GM21526 (cell line): ENCODE data around the gene PRKCE.

ENCODE experiments used
- ATAC-seq: cut with Tn5 transposase; IDR thresholded peaks from one replicate; pipeline ENCODE4 v1.9.1; 2021; ENCODE audit warnings: moderate library complexity; ENCODE audit not compliant: unreplicated experiment, low FRiP score

PRKCE gene

DNA sequence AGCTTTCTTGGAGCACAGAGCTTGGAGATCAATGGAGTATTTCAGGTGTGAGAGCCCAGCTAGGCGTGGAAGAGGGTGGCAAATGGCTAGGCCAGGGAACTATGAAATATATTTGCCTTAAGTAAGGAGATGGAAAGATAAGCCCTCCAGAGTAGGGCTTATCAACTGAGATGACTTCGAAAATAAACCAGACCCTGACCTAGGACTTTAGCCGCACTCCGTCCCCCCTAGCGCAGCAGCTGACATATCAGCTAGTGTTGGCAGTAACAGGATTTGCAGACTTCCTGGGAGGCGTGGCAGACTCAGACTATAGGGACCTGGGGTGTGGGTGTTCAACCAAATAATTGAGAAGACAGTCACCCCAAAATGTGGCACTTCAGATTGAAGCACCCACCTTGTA lies 518.0 kb downstream of the PRKCE start:
- no peak for ATAC-seq

DNA sequence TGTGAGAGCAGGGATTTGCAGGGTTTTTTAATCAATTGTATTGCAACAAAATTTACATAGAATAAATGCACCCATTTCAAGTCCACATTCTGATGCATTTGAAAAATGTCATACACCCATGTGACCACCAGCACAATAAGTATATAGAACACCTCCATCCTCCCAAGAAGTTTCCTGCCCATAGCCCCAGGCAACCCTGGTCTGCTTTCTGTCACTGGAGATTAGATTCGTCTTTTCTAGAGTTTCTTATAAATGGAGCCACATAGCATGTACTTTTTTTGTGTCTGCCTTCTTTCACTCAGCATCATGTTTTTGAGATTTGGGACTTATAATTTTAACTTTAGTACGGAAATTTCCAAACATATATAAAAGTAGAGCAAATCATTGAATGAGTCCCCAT lies 518.6 kb downstream of the PRKCE start:
- no peak for ATAC-seq

DNA sequence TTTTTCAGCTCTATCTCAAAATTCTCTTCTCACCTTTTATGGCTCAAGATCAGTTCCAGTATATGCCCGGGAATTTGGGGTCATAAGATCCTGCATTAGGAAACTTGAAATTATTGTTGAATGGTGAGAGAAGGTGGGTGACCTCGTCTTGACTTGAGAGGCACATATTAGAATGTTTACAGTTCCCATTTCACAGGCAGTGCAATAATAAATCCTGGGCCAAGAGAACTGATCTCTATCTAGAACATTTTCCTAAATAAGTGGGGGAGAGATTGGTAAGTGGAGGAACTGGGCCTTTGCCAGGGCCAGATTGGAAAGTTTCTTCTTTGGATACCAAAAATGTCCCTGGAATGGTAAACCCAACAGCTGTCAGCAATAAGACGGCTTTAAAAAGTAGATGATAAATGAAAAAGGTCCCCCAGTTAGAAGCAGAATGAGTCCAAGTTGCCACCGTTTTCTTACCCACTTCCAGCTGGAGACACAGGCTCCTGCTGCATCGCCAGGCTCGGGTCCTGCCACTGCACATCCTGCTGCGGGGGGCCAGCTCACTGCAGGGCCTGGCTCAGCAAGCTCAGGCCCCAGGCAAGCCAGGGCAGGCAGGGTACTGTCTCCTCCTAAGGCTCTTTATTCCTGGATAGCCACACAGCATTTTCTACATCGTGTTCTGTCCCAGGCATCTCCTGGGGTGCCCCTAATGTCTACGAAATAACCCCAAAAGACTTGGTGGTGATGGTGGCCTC lies 519.3 kb downstream of the PRKCE start:
- ATAC-seq, result no peak

DNA sequence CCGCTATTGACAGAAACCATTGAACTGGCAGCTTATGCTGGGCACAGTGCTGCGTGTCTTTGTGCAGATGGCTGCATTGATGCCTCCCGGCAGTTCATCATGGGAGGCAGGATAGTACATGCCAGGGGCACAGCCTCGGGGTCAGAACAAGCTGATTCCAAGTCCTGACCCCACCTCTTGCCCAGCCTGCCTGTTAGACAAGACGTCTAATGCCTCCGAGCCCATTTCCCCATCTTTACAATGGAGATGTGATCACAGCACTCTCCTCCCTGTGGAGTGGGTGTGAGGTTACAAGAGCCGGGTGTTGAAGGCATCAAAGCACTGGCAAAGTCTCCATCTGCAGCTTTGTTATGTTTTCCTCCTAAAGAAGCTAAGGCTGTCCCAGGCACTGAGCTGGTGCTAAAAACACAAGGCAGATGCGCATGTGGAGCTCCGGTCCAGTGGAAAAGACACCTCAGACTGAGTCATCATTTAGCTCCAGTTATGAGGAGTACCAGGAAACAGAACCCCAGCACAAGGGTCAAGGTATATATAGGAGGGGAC lies 520.0 kb downstream of the PRKCE start:
- ATAC-seq, result no peak

DNA sequence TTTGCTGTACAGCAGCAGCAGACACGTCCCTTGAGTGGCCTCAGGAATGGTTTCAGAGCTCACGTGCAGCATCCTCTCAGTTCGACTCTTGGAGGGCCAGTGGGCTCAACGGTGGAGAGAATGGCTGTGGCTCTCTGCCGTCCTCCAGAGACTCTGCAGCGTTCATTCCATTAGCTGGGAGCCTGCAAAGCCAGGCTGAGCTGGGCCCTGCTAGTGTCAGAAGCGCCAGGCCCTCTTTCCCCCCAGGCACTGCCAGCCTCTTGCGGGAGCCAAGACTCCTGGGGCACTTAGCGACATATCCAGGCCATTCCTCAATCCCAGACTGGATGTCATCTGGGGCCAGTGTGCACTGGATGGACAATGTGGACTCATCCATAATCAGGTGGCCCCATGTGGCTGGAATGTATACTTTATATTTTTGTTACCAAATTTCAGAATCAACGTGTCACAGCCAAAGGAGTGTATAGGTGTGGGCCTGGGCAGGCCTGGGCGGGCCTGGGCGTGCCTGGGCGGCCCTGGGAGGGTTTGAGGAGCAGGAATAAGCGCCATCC lies 520.6 kb downstream of the PRKCE start:
- no peak for ATAC-seq

DNA sequence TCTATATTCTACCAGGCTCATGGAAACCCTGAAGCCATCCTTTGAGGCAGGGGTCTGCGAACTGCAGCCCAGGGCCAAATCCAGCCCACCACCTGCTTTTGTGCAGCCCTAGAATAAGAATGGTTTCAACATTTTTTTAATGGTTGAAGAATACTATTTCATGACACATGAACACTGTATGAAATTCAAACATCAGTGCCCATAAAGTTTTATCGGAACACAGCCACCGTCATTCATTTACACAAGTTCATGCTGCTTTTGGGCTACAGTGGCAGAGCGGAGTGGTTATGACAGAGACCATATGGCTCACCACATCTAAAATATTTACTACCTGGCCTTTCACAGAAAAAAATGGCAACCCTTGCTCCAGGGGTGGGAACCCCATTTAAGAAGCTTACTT lies 521.6 kb downstream of the PRKCE start:
- no peak for ATAC-seq

DNA sequence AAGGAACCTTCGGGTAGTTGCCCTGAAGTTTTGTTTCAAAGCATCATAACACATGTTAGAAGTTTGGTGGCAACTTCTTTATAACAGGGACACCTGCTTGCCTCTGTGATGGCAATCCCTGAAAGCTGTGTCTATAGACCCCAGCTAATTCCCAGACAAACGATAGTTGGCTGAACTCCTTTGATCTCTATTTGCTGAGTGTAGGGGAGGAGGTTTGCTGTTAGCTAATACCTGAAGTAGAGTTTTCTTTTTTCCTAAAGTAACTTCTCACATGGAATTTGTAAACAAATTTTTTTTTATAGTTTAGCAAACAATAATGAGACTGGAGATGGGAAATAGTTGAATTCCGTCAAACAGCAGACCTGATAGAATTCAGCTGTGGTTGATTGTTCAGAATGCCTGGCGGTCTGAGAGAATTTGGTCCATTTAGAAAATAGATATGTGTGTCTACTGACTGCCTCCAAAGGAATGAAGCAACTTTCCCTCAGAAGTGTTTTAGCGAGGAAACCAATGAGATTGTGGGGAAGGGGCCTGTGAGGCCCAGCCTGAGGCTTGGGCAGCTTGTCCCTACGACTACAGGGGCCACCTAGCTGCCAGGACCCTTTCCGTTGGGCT lies 522.3 kb downstream of the PRKCE start:
- ATAC-seq, result no peak

DNA sequence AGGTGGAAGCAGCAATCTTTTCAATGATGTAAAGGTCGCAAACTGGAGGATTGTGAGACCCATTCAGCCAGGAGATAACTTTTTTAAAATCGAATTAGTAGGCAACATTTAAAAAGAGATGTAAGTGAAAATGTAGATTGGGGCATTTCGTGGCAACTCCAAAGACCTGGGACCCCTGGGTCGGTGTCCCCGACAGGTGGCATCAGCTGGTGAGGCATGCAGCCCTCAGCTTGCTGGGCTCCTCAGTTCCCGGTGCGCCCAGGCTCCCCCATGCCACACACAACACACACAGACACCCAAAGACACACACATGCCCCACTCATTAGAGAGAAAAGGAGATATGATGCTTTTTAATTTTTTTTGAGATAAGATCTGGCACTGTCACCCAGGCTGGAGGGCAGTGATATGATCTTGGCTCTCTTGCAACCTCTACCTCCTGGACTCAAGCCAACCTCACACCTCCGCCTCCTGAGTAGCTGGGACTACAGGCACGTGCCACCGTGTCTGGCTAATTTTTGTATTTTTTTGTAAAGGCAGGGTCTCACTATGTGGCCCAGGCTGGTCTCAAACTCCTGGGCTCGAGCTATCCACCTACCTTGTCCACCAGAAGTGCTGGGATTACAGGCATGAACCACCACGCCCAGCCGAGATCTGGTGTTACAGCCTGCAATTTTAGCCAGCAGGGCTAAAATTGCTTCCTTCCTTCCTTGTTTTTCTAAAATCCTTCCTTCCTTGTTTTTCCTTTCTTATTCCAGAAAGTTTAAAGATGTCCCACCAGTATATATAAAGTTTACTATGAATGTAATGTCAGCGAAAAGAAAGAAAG lies 523.1 kb downstream of the PRKCE start:
- no peak for ATAC-seq

DNA sequence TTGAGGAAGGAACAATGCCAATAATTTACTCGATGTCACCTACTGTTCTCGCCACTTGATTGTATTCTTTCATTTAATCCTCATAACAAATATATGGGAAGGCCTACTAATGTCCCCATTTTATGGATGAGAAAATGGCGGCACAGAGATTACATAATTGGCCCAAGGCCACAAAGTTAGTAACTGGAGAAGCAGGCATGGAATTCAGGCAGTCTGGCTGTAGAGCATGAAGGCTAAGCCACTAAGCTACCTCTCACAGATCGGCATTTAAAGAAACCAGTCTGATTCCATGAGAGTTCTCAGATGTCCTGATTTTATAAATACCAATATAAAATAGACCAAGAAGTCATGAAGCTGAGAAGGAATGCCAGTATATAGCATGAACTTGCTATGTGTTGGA lies 523.9 kb downstream of the PRKCE start:
- no peak for ATAC-seq

DNA sequence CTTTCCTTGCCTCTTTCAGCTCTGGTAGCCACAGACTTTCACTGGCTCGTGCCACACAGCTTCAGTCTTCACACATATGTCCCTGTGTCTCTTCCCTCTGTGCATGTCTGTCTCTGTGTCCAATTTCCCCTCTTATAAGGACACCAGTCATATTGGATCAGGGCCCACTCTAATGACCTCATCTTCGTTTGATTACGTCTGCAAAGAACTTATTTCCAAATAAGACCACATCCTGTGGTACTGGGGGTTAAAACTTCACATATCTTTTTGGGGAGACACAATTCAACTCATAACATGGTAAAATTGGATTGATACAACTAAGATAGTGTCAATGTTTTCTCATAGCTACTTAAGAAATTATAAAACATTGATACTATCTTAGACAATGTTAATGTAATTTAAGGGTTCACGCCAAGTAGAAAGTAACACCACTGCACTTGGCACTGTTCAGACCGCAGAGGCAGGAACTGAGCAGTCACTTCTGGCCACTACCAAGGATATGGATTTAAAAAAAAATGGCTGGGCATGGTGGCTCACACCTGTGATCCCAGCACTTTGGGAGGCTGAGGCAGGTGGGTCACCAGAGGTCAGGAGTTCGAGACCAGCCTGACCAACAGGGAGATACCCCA lies 526.1 kb downstream of the PRKCE start:
- no peak for ATAC-seq

DNA sequence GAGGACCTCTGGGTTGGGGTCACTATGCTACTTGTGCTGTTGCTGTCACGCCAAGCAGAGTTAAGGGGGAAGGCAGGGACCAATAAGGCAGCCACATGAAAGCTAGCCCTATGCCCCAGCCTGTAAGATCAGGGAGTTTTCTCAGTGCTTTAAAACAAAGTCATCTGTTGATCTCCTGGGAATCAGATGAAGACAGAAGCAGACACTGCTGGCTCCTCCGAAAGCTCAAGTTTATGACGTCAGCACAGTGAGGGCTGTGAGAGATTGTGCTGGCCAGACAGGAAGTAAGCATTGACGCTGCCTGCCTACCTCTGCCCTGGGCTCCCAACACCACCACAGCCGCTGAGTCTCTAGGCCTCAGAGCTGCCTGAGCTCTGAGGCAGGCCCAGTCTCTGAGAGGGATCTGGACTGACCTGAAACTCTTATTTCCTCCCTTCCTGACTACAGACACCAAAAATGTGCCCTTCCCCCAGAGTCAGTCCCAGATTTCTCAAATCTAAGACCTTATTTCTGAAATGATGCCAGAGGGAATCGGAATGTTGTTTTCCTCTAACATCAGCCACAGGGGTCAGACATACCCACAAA lies 527.7 kb downstream of the PRKCE start:
- no peak for ATAC-seq

DNA sequence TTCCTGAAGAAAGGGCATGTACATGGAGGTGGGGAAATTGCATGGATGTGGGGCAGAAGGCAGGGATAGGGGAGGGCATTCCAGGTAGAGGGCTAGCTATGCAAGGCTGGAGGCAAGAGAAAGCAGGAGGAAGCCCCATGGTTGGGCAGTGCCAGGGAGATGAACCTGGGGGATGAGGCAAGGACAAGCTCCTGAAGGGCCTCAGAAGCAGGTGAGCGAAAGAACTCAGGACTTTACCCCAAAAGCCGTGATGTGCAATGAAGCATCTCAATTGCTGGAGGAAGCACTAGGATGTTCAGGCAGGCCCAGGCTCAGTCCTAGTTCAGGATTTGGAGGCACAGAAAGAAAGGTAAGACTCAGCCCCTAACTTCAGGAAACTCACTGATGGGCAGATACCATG lies 528.7 kb downstream of the PRKCE start:
- no peak for ATAC-seq

DNA sequence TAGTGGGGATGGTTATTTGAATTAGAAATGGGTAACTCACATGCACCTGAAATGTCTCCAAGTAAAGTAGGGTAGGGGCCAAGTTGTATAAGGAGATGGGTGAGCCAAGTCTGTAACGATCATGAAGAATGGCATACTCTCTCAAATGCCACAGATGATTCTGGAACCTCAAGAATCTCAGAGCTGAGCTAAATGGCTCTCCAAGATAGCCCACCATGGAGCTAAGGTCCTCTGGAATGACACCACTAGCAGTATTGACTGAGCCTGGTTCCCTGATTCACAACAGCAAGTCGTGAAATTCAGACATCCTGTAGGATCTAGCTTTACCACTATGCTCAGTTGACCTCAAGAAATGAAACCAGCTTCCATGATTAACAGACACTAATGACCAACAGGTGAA lies 529.8 kb downstream of the PRKCE start:
- ATAC-seq, result no peak

DNA sequence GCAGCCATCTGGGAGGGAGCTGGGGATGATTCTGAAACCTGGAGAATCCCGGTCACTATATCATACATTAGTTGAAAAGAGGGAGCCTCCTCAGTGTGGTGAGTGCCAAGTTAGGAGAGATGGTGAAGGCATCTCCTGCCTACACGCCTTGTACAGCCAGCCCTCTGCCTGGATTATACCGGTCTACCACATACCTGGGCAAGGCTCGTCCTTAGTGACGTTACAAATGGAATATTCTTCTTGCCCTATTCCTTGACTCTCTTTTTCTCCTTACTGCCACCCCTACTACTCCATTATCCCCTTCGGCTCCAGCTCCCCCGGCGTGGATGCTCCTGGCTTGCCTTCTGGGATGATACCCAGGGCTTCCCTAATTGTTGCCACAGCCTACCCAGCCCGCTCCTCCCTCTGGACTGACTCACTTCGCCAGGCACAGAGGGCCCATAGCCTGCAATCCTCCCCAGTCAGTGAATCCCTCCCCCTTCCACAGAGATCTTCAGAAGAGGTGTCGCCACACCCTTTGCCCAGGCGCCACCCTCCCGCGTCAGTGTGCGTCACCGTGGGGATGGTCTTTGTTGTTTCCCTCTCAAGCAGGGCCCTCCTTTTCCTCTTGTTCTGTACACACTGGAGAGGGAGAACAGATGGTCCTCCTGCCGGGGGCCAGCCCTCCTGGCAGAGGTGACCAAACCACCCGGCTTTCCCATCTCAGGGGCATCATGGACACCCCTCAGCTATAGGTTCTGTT lies 530.5 kb downstream of the PRKCE start:
- ATAC-seq, result no peak

DNA sequence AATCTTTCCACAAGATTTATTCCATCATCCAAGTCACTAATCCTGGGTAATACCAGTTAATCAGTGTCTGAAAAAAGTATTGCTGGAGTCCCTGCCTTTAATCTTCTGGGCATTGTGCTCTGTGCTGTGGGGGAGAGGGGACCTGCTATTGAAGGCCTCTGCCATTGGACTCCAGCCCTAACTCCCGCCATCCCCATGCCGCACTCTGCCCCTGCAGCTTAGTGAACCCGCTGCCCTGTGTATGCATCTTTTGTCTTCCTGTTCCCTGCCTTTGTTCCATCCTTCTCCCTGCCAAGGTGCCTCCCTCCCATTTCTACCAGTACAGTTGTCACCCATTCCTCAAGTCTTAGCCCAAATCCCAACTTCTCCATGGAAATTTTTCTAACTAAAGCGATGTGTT lies 532.0 kb downstream of the PRKCE start:
- no peak for ATAC-seq

DNA sequence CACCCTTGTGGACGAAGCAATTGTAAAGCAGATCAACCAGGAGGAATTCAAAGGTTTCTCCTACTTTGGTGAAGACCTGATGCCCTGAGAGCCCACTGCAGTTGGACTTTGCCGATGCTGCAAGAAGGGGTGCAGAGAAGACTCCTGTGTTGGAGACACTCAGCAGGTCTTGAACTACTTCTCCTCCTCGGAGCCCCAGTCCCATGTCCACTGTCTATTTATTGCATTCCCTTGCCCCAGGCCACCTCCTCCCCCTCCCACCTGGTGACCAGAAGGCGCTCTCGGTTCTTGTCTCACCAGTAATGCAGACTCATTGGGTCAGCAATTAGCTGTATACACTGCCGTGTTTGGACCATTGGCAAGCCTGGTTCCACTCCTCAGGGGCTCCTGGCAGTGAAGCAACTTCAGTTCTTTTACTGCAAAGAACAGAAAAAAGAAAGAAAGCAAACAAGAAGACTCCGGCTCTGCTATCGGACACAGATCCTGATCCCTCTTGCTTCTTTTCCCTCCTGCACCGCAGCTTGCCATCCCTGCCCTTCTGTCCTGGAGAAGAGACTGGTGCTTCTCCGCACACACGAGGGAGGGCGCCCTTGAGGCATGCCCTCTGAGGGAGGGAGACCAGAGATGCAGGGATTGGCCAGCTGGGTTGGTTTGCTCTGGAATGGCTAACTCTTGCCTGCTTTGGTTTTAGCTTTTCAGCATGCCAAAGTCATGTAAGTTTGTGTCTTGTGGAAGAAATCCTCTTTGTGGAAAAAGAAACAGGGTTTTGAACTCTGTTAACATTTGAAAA lies 533.5 kb downstream of the PRKCE start:
- no peak for ATAC-seq

DNA sequence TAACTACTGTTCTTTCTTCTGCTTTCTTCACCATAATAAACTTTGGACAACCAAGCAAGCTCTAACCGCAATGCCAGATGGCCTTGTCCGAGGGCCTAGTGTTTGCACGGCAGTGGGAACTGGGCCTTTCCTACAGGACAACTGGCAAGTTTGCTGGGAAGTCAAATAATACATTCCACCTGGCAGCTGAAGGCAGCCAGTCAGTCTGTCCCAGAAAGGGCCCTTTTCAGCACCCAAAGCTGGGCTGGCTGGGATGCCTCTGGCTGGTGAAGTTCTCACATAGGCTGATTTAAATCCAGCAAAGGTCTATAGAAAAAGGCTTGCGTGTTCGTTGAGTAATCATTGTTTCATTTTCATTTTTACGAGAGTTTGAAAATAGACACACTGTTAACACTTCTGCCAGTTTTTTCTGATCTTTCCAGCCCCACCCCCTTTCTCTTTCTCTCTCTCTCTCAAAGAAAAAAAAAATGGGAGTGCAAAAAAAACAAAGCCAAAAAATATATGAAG lies 535.7 kb downstream of the PRKCE start:
- ATAC-seq, result peak; percentile 72

DNA sequence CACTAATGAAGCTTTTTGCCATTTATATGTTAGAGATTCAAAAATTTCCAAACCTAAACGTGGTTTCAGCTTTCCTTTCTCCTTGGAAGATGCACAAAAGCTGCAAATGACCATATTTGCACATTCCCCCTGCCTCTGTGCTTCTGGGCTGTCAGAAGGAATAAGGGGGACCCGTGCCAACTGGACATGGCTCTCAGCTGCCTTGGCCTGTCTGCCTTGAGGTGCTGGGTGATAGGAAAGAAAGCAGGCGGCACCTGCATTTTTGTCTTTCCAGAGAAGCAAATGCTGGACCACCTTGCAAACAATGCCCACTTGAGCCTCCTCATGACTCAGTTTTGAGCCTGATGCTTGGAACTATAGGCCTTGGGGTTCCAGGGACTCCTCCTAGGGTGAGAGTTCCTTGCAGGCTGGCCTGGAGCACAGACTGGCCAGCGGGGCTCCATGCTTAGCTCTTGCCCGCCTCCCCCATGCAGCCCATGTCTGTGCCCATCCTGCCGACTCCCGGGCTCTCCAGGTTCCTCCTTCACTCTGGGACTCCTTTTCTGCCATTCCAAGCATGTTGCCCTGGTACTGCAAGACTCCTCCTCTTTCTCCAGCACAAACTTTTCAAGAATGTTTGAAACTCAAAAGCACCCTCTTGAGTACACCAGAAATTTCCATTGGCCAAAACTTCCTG lies 536.7 kb downstream of the PRKCE start:
- ATAC-seq, result no peak
